ENCODE results near the gene CHRNA4.

- no peak for TF ChIP-seq CTCF (conservative IDR thresholded peaks at IDR 0.05; ENCODE audit: low read length)
- TF ChIP-seq EZH2phosphoT487 (IDR thresholded peaks at IDR 0.05; ENCODE audit: borderline replicate concordance): no peak
These were observed 10.4 kb downstream of the CHRNA4 start for GRCh38 chr20:63350597-63351325.

Measured in Loucy (cell line).